GM12875 (cell line): ENCODE results near the gene FRMD4A.

Source experiments
- H3K4me3 ChIP-seq: one replicate; pipeline ENCODE4 v1.5.1; 2011; ENCODE audit warnings: low read depth, low read length, control low read depth
- CTCF ChIP-seq: IDR thresholded peaks from 2 replicates; pipeline ENCODE4 v1.5.1; 2011; ENCODE audit warnings: low read depth, mild to moderate bottlenecking, control low read depth, inconsistent platforms, low read length, moderate library complexity, borderline replicate concordance; ENCODE audit not compliant: insufficient read depth

Gene FRMD4A

DNA sequence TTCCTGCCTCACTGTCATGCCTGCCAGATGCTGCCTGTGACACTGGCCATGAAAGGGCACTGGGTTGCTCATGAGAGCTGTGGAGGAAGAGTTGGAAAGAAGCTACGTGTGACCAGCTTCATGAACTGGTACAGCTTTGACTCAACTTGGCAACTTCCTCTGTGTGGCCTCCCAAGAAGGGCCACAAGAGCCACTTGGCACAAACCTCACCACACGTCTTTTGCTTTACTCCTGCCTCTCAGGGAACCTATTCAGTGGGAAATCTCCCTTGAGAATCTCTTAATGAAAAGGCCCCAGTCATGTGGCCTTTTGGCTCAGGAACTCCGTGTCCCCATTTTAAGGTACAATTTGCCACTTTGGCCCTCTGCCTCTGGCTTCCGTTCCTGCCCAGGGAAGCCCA is 54.5 kb downstream of the FRMD4A start:
- no peak for TF ChIP-seq CTCF
- H3K4me3 ChIP-seq, result no peak overlapping the region

DNA sequence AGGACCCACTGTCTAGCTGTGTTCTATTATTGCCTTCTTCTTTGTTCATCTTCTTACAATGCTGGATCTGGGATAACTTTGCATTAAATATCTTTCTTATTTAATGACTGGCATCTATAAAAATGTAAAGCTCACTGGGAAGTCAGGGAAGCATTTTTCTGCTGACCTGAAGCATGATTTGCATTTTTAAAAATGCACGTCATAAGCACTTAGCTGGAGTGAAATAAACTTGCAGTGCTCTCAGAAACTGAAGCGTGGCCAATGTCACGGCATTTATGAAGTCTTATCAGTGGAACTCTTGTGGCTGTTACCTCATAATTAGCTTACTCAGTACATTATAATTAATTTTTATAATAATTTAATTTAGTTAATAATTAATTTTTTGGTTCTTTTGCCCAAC is 59.1 kb downstream of the FRMD4A start:
- no peak overlapping the region for H3K4me3 ChIP-seq
- TF ChIP-seq CTCF, result no peak

DNA sequence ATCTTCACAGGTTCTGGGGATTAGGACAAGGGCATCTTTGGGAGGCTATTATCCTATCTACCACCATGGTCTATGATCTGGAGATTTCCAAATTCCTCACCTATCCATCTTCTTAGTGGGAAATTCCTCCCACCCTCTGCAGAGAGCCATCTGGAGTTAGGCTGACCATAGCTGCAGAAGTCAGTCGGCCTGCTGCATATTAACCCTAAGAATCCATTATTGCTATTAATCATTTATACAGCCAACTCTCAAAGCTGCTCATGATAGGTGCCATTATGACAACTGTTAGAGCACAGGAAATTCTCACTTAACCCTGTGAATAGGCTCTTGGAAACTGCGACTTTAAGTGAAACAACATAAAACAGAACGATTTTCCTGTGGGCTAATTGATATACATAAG is 60.4 kb downstream of the FRMD4A start:
- TF ChIP-seq CTCF, result no peak
- no peak overlapping the region for H3K4me3 ChIP-seq

GRCh38 chr10:14265709-14266108 is 65.0 kb downstream of the FRMD4A start:
- TF ChIP-seq CTCF, result no peak
- H3K4me3 ChIP-seq, result no peak overlapping the region

GRCh38 chr10:14262836-14263425 is 67.8 kb downstream of the FRMD4A start:
- TF ChIP-seq CTCF, result no peak
- no peak overlapping the region for H3K4me3 ChIP-seq

DNA sequence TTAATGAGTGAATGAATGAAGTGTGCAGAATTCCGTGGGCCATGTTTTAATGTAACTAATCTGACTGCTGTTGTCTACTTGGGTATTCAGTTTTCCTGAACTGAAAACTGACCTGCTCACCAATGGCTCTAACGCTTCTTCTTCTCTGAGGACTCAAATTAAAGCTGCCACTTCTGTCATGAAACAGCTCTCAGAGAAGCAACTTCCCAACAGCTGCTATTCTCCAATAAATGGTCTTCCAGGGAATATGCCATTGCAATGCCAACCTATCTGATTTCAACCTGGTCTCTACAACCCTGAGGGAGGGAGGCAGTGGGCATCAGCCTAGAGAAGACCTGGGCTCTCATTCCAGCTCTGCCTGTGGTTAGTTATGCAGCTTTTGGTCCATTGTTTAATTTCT is 69.4 kb downstream of the FRMD4A start:
- no peak overlapping the region for H3K4me3 ChIP-seq
- no peak for TF ChIP-seq CTCF

GRCh38 chr10:14259696-14260566 is 70.8 kb downstream of the FRMD4A start:
- H3K4me3 ChIP-seq, result no peak overlapping the region
- TF ChIP-seq CTCF, result no peak
